ENCODE measurements around the gene SLC8A3.

GRCh38 chr14:70237710-70238109 is 49.0 kb upstream of the SLC8A3 start:
- TF ChIP-seq CTCF (IDR thresholded peaks at IDR 0.05) (no peak), POLR2A (IDR thresholded peaks at IDR 0.05) (no peak)

All from uterus (tissue), 2 donors.